Activated naive CD8-positive, alpha-beta T cell treated with anti-CD3 and anti-CD28 coated beads, Interleukin-2, amount 10 ng/mL, durations not matched to agents 7 days and 5 days (primary cell): ENCODE measurements around the gene SLC37A1. TPM values are rescaled to one million over a fixed set of nuclear protein-coding genes. Genes with fewer than 3 reads are reported as not detected.

ENCODE experiments used
- ATAC-seq: fragments of 150-1000 bp; cut with Tn5 transposase; one replicate; pipeline ENCODE4 v1.10.0; 2021; ENCODE audit warnings: low read depth, moderate library complexity
- POLR2A ChIA-PET: fragments of 350-600 bp; sonication (Branson Sonifier 250); formaldehyde crosslinking; loops from one replicate; lab custom pipeline; 2021; ENCODE audit warnings: antibody characterized with exemption; lab: Charles Lee
- DNase-seq: peaks from one replicate; pipeline ENCODE4 v3.0.0; 2021
- H3K27ac Mint-ChIP-seq: one replicate; pipeline ENCODE4 v1.8.0; 2022; ENCODE audit warnings: mild to moderate bottlenecking, mixed read lengths
- H3K27me3 Mint-ChIP-seq: one replicate; pipeline ENCODE4 v1.8.0; 2022; ENCODE audit warnings: mild to moderate bottlenecking, moderate library complexity, mixed read lengths
- H3K36me3 Mint-ChIP-seq: one replicate; pipeline ENCODE4 v1.8.0; 2021; ENCODE audit warnings: mild to moderate bottlenecking, mixed read lengths
- H3K4me1 Mint-ChIP-seq: one replicate; pipeline ENCODE4 v1.8.0; 2021; ENCODE audit warnings: mixed read lengths
- H3K4me3 Mint-ChIP-seq: one replicate; pipeline ENCODE4 v1.8.0; 2022; ENCODE audit warnings: mild to moderate bottlenecking, moderate library complexity, mixed read lengths
- H3K9me3 Mint-ChIP-seq: one replicate; pipeline ENCODE4 v1.8.0; 2021; ENCODE audit warnings: mixed read lengths
- total RNA-seq, 2 experiments: library from RNA; stranded (reverse); gene quantifications; one replicate each; pipeline ENCODE4 v1.2.3, GENCODE V29; 2021

Gene SLC37A1
- total RNA-seq, 2 experiments from 2014 or later, result 24.7 to 25.4 TPM

- Mint-ChIP-seq H3K27ac (no peak overlapping the region), H3K9me3 (no peaks in the 10 kb centered on the region), H3K4me3 (no peak overlapping the region), H3K36me3 (peaks cover 40% of the 10 kb centered on the region), H3K4me1 (peaks cover 29% of the 10 kb centered on the region), H3K27me3 (no peaks in the 10 kb centered on the region)
- no peak for ATAC-seq
- POLR2A ChIA-PET, result no interaction called here
- no peak for DNase-seq
Observed at GRCh38 chr21:42518626-42519025, 5.0 kb downstream of the SLC37A1 start.

DNA sequence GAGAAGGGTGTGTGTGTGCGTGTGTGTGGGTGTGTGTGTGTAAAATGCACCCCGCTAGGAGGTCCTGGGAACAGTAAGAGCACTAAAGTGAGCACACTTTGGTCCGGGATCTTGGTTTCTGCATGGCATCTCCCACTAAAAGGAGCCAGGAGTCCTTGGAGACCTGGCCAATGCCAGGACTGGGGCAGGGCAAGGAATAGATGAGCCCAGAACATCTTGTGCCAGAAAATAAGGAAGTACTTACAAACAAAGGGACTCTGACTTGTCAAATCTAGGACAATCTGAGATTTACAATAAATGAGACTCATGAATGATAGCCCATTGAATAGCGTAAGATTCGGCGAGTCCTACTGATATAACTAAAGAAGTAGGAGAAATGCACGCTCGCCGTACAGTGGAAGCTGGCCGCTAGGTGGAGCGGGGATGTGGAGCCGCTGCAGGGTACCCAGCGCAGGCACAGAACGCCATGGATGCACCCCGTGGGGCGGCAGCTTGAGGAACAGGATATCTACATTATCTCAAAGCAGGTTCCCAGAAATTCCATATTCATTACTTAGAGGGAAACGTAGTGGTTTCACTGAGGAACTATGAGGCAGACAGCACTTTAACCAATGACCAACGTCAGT is 7.1 kb downstream of the SLC37A1 start:
- H3K27me3 Mint-ChIP-seq, result no peaks in the 10 kb centered on the region
- DNase-seq (no peak), ATAC-seq (no peak)
- H3K4me3 Mint-ChIP-seq, result no peak overlapping the region
- H3K27ac Mint-ChIP-seq, result no peak overlapping the region
- no peaks in the 10 kb centered on the region for H3K9me3 Mint-ChIP-seq
- H3K4me1 Mint-ChIP-seq, result peaks cover 32% of the 10 kb centered on the region
- peaks cover 38% of the 10 kb centered on the region for H3K36me3 Mint-ChIP-seq
- POLR2A ChIA-PET, result no interaction called here

DNA sequence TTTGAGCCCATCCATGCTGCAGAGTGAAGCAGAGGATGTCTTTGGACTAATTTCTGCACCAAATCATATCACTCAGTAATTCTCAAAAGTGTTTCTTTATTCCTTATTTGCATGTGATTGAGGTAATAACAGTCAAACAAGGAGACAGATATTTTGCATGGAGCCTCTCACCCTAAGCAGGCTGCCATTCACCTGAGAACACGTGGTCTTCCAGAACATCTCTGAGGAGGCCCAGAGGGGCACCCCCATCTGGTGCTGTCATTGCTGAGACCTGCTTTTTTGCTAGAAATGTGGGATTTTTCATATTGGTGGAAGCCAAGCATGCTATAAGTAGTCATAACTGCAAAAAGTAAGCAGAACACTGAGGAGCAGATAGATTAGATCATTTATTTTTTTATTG is 7.7 kb downstream of the SLC37A1 start:
- Mint-ChIP-seq H3K4me1 (peaks cover 32% of the 10 kb centered on the region), H3K9me3 (no peaks in the 10 kb centered on the region), H3K4me3 (no peak overlapping the region), H3K27ac (no peak overlapping the region), H3K27me3 (no peaks in the 10 kb centered on the region), H3K36me3 (peaks cover 41% of the 10 kb centered on the region)
- DNase-seq, result no peak
- no peak for ATAC-seq
- POLR2A ChIA-PET, result no interaction called here

DNA sequence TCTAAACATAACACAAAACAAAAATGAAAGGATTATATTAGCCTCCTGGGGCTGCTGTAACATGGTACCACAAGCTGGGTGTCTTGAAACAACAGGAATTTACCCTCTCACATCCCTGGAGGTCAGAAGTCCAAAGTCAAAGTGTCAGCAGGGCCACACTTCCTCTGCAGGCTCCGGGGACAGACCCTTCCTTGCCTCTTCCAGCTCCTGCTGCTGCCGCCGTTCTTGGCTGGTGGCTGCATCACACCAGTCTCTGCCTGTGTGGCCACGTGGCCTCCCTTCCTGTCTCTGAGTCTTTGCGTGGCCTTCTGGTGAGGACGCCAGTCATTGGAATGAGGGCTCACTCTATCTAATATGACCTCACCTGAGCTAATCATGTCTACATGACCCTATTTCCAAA is 8.2 kb downstream of the SLC37A1 start:
- no peak overlapping the region for H3K4me3 Mint-ChIP-seq
- no peaks in the 10 kb centered on the region for H3K9me3 Mint-ChIP-seq
- POLR2A ChIA-PET, result no interaction called here
- DNase-seq (no peak), ATAC-seq (no peak)
- no peaks in the 10 kb centered on the region for H3K27me3 Mint-ChIP-seq
- peaks cover 41% of the 10 kb centered on the region for H3K36me3 Mint-ChIP-seq
- H3K27ac Mint-ChIP-seq, result peak overlapping the region; percentile 14
- H3K4me1 Mint-ChIP-seq, result peaks cover 30% of the 10 kb centered on the region

DNA sequence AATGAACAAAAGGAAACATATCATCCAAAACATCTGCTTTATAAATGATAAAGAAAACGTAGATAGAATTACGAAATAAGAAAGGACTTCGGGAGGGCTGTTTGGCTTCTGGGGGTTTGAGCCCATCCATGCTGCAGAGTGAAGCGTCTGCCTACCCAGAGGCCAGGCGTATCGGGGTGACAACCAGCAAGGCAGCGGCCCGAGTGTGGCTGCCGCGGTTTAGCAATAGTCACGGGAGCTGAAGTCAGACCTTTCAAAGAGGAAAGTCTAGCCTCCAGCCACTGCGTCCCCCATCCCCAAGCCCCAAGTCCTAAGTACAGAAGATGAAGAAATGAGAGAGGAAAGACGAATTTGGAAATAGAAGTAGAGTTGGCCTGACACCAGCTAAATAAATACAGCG is 8.6 kb downstream of the SLC37A1 start:
- Mint-ChIP-seq H3K9me3 (no peaks in the 10 kb centered on the region), H3K27me3 (no peaks in the 10 kb centered on the region), H3K27ac (no peak overlapping the region), H3K4me1 (peaks cover 29% of the 10 kb centered on the region), H3K36me3 (peaks cover 38% of the 10 kb centered on the region), H3K4me3 (no peak overlapping the region)
- no peak for DNase-seq
- ATAC-seq, result no peak
- POLR2A ChIA-PET, result no interaction called here

DNA sequence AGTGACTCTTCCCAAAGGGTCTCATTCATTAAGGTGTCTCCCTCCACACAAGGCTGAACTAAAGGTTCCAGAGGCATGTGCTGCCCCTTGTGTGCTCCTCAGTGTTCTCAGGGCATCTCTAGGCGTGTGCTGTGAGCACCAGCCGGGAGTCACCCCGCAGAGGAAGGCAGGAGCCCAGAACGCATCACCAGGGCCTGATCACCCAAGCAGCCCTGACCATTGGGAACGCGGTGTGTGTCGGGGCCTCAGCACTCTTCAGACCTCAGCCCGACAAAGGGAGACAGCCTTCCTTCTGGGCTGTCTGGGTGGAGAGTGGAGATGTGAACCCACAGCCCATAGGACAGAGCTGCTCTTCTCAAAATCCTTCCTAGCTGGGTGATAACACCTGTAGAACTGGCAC is 9.1 kb downstream of the SLC37A1 start:
- peaks cover 31% of the 10 kb centered on the region for H3K4me1 Mint-ChIP-seq
- POLR2A ChIA-PET, result interaction anchor here (0.7 kb wide), 1 partner anchor 8 kb away, joined by 3 read pairs; no protein-coding TSS in a partner anchor
- no peak for ATAC-seq

DNA sequence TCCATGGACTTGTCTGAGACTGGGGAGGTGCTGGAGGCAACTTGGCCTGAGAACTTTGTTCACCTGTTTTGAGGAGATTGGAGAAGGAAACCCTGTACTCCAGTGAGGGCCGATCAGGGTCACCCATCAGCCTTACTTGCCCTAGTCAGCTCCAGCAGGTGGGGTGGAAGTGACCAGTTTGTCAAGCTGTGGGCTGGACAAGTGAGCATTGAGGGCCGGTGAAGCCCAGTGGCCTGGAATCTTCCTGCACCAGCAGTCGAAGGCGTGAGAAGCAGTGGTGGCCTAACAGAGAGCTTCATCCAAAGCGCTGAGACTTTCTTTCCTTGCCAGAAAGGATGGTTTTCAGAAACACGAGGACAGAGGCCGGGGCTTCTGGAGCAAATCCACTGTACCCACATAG is 9.6 kb downstream of the SLC37A1 start:
- POLR2A ChIA-PET, result interaction anchor here (0.7 kb wide), 1 partner anchor 9 kb away, joined by 3 read pairs; no protein-coding TSS in a partner anchor
- ATAC-seq, result no peak
- Mint-ChIP-seq H3K27ac (no peak overlapping the region), H3K27me3 (no peaks in the 10 kb centered on the region), H3K4me3 (no peak overlapping the region), H3K36me3 (peaks cover 30% of the 10 kb centered on the region), H3K9me3 (no peaks in the 10 kb centered on the region), H3K4me1 (peaks cover 36% of the 10 kb centered on the region)
- no peak for DNase-seq

More for the DNA sequence above, 9.1 kb downstream of the SLC37A1 start:
- no peak overlapping the region for H3K4me3 Mint-ChIP-seq
- H3K27ac Mint-ChIP-seq, result no peak overlapping the region
- H3K36me3 Mint-ChIP-seq, result peaks cover 34% of the 10 kb centered on the region
- DNase-seq, result no peak
- no peaks in the 10 kb centered on the region for H3K9me3 Mint-ChIP-seq
- no peaks in the 10 kb centered on the region for H3K27me3 Mint-ChIP-seq

GRCh38 chr21:42523941-42524340 is 10.3 kb downstream of the SLC37A1 start:
- POLR2A ChIA-PET, result interaction anchor here (1.1 to 2.0 kb wide), 2 partner anchors 10 to 21 kb away, joined by 3 to 9 read pairs; partner anchors contain the start of gene SLC37A1
- peak overlapping the region; percentile 81 for H3K27ac Mint-ChIP-seq
- DNase-seq (no peak), ATAC-seq (no peak)
- H3K4me3 Mint-ChIP-seq, result peak overlapping the region; percentile 62
- peaks cover 25% of the 10 kb centered on the region for H3K36me3 Mint-ChIP-seq
- H3K9me3 Mint-ChIP-seq, result no peaks in the 10 kb centered on the region
- H3K27me3 Mint-ChIP-seq, result no peaks in the 10 kb centered on the region
- H3K4me1 Mint-ChIP-seq, result peaks cover 34% of the 10 kb centered on the region

- Mint-ChIP-seq H3K4me3 (peak overlapping the region; percentile 62), H3K9me3 (no peaks in the 10 kb centered on the region), H3K27ac (peak overlapping the region; percentile 81), H3K4me1 (peaks cover 35% of the 10 kb centered on the region), H3K27me3 (no peaks in the 10 kb centered on the region), H3K36me3 (peaks cover 21% of the 10 kb centered on the region)
- peak; percentile 23 for ATAC-seq
- POLR2A ChIA-PET, result interaction anchor here (1.1 to 2.0 kb wide), 2 partner anchors 10 to 21 kb away, joined by 3 to 9 read pairs; partner anchors contain the start of gene SLC37A1
- DNase-seq, result peak; percentile 69
Observed at GRCh38 chr21:42524341-42525028, 10.8 kb downstream of the SLC37A1 start.

- H3K36me3 Mint-ChIP-seq, result peaks cover 21% of the 10 kb centered on the region
- DNase-seq, result no peak
- H3K9me3 Mint-ChIP-seq, result no peaks in the 10 kb centered on the region
- POLR2A ChIA-PET, result interaction anchor here (2.0 kb wide), 1 partner anchor 11 kb away, joined by 9 read pairs; the partner anchor contains the start of gene SLC37A1
- peaks cover 37% of the 10 kb centered on the region for H3K4me1 Mint-ChIP-seq
- no peaks in the 10 kb centered on the region for H3K27me3 Mint-ChIP-seq
- peak overlapping the region; percentile 62 for H3K4me3 Mint-ChIP-seq
- H3K27ac Mint-ChIP-seq, result peak overlapping the region; percentile 81
- ATAC-seq, result no peak
Observed at GRCh38 chr21:42525029-42525581, 11.5 kb downstream of the SLC37A1 start.

- Mint-ChIP-seq H3K4me1 (peaks cover 39% of the 10 kb centered on the region), H3K9me3 (no peaks in the 10 kb centered on the region), H3K27ac (peak overlapping the region; percentile 56), H3K4me3 (no peak overlapping the region), H3K36me3 (peaks cover 23% of the 10 kb centered on the region), H3K27me3 (no peaks in the 10 kb centered on the region)
- POLR2A ChIA-PET, result interaction anchor here (2.0 kb wide), 1 partner anchor 12 kb away, joined by 9 read pairs; the partner anchor contains the start of gene SLC37A1
- ATAC-seq, result no peak
- DNase-seq, result no peak
Observed at GRCh38 chr21:42525676-42526378, 12.2 kb downstream of the SLC37A1 start.

- H3K4me3 Mint-ChIP-seq, result no peak overlapping the region
- peaks cover 25% of the 10 kb centered on the region for H3K36me3 Mint-ChIP-seq
- H3K4me1 Mint-ChIP-seq, result peaks cover 39% of the 10 kb centered on the region
- no peak overlapping the region for H3K27ac Mint-ChIP-seq
- DNase-seq (no peak), ATAC-seq (no peak)
- H3K27me3 Mint-ChIP-seq, result no peaks in the 10 kb centered on the region
- POLR2A ChIA-PET, result interaction anchor here (1.4 to 3.2 kb wide), 2 partner anchors 11 to 103 kb away, joined by 3 to 32 read pairs; partner anchors contain the start of gene SLC37A1
- H3K9me3 Mint-ChIP-seq, result no peaks in the 10 kb centered on the region
Observed at GRCh38 chr21:42526379-42526727, 12.7 kb downstream of the SLC37A1 start.

DNA sequence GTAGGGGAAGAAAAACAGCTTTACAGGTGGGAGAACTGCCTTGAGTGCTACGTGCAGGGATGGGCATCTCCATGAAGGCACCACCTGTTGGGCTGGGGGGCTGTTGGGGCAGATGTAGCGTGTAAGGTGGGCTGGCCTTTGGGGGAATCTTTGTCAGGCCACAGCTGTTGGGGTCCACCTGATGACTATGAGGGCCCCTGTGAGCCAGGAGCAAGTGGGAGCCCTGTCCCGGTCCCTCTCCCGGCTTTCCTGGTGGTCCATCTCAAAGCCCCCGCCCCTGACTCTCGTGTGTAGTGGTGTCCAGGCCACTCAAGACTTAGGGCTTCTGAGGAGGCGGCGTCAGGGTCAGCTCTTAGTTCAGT is 13.5 kb downstream of the SLC37A1 start:
- Mint-ChIP-seq H3K36me3 (peaks cover 20% of the 10 kb centered on the region), H3K9me3 (no peaks in the 10 kb centered on the region), H3K4me3 (peak overlapping the region; percentile 75), H3K4me1 (peaks cover 39% of the 10 kb centered on the region), H3K27ac (peak overlapping the region; percentile 96), H3K27me3 (no peaks in the 10 kb centered on the region)
- DNase-seq (no peak), ATAC-seq (no peak)
- POLR2A ChIA-PET, result interaction anchor here (0.8 to 3.2 kb wide), 8 partner anchors 10 to 104 kb away, joined by 3 to 32 read pairs (median 4); partner anchors contain the start of gene SLC37A1
